Measurements from ENCODE around the gene TMEM126A. TPM values are rescaled to one million over a fixed set of nuclear protein-coding genes. Genes with fewer than 3 reads are reported as not detected.

TMEM126A gene
- total RNA-seq, 4 donors from 2014 or later: 7.9 to 16.3 (median 12.5) TPM

- intact Hi-C loops (cut with DNase I; ENCODE audit: low total_unique reads): no loop called here
- H3K36me3 ChIP-seq: no peaks in the 10 kb centered on the region
- H3K27ac ChIP-seq: no peak overlapping the region
- H3K27me3 ChIP-seq: no peaks in the 10 kb centered on the region
- no peaks in the 10 kb centered on the region for H3K4me1 ChIP-seq
- no peak for DNase-seq
- no peak for TF ChIP-seq POLR2A (IDR thresholded peaks at IDR 0.05)
- no peak for TF ChIP-seq CTCF (IDR thresholded peaks at IDR 0.05)
- H3K4me3 ChIP-seq: no peak overlapping the region
- no peaks in the 10 kb centered on the region for H3K9me3 ChIP-seq
Measured at GRCh38 chr11:85619499-85619898, 28.3 kb upstream of the TMEM126A start.

GRCh38 chr11:85620256-85620655 lies 27.5 kb upstream of the TMEM126A start:
- no peak for DNase-seq
- Histone ChIP-seq H3K9me3 (no peaks in the 10 kb centered on the region), H3K4me3 (no peak overlapping the region), H3K36me3 (no peaks in the 10 kb centered on the region), H3K27me3 (no peaks in the 10 kb centered on the region), H3K27ac (no peak overlapping the region), H3K4me1 (no peaks in the 10 kb centered on the region)
- intact Hi-C loops (cut with DNase I; ENCODE audit: low total_unique reads): no loop called here
- TF ChIP-seq CTCF (IDR thresholded peaks at IDR 0.05) (no peak), POLR2A (IDR thresholded peaks at IDR 0.05) (no peak)

GRCh38 chr11:85626496-85626895 lies 21.3 kb upstream of the TMEM126A start:
- intact Hi-C loops (cut with DNase I; ENCODE audit: low total_unique reads): no loop called here
- peak overlapping the region; percentile 94 to 98 for H3K27ac ChIP-seq
- H3K4me3 ChIP-seq: peak overlapping the region; percentile 52 to 76
- no peaks in the 10 kb centered on the region for H3K9me3 ChIP-seq
- TF ChIP-seq POLR2A (IDR thresholded peaks at IDR 0.05) (no peak), CTCF (IDR thresholded peaks at IDR 0.05) (no peak)
- H3K27me3 ChIP-seq: no peaks in the 10 kb centered on the region
- peak in 1 of 2 donors; percentile 40 for DNase-seq
- no peaks in the 10 kb centered on the region for H3K36me3 ChIP-seq
- peaks cover 0 to 3% of the 10 kb centered on the region in 2 donors for H3K4me1 ChIP-seq

GRCh38 chr11:85627332-85627997 lies 20.3 kb upstream of the TMEM126A start, which contains the start of gene DLG2:
TSS of gene DLG2 (minus strand) at chr11:85627344.
- Histone ChIP-seq H3K27ac (peak within 1 kb of the TSS; percentile 94 to 98), H3K36me3 (no peaks in the 10 kb centered on the region), H3K4me1 (peaks cover 0 to 3% of the 10 kb centered on the region in 2 donors), H3K9me3 (no peaks in the 10 kb centered on the region), H3K27me3 (no peaks in the 10 kb centered on the region), H3K4me3 (peak within 1 kb of the TSS; percentile 52 to 76)
- DNase-seq: peak in 1 of 2 donors; percentile 29
- intact Hi-C loops (cut with DNase I; ENCODE audit: low total_unique reads): no loop called here
- TF ChIP-seq CTCF (IDR thresholded peaks at IDR 0.05): no peak
- no peak for TF ChIP-seq POLR2A (IDR thresholded peaks at IDR 0.05)

- peak within 1 kb of the TSS; percentile 69 to 76 for H3K4me3 ChIP-seq
- DNase-seq: peak; percentile 97 to 99
- H3K27me3 ChIP-seq: no peaks in the 10 kb centered on the region
- TF ChIP-seq POLR2A (IDR thresholded peaks at IDR 0.05) (peak; percentile 90 to 93), CTCF (IDR thresholded peaks at IDR 0.05) (no peak)
- H3K4me1 ChIP-seq: peaks cover 0 to 3% of the 10 kb centered on the region in 2 donors
- H3K36me3 ChIP-seq: no peaks in the 10 kb centered on the region
- intact Hi-C loops (cut with DNase I; ENCODE audit: low total_unique reads): no loop called here
- no peaks in the 10 kb centered on the region for H3K9me3 ChIP-seq
- H3K27ac ChIP-seq: peak within 1 kb of the TSS; percentile 94 to 98
Measured at GRCh38 chr11:85627998-85628770, 19.6 kb upstream of the TMEM126A start, which contains the start of gene TMEM126B. TSS of gene TMEM126B (plus strand) at chr11:85628593. CDS start at chr11:85628608, 15 bp downstream.

All from uterus (tissue), 4 donors.